ENCODE measurements around the gene TBC1D1.

Gene TBC1D1

GRCh38 chr4:38009949-38010348 is 119.1 kb downstream of the TBC1D1 start:
- TF ChIP-seq CTCF (conservative IDR thresholded peaks at IDR 0.05) (no peak), ZFX (IDR thresholded peaks at IDR 0.05) (no peak)

GRCh38 chr4:38011511-38012162 is 120.8 kb downstream of the TBC1D1 start:
- no peak overlapping the region for H3K27ac ChIP-seq
- no peak for TF ChIP-seq ZFX (IDR thresholded peaks at IDR 0.05)
- TF ChIP-seq CTCF (conservative IDR thresholded peaks at IDR 0.05), result no peak

More at GRCh38 chr4:38009949-38010348, 119.1 kb downstream of the TBC1D1 start:
- H3K27ac ChIP-seq, result peak overlapping the region; percentile 78

GRCh38 chr4:38013461-38014366 is 122.8 kb downstream of the TBC1D1 start:
- no peak for TF ChIP-seq CTCF (conservative IDR thresholded peaks at IDR 0.05)
- no peak for TF ChIP-seq ZFX (IDR thresholded peaks at IDR 0.05)
- peak overlapping the region; percentile 42 for H3K27ac ChIP-seq

- peak overlapping the region; percentile 42 for H3K27ac ChIP-seq
- TF ChIP-seq CTCF (conservative IDR thresholded peaks at IDR 0.05) (no peak), ZFX (IDR thresholded peaks at IDR 0.05) (no peak)
Measured at GRCh38 chr4:38014421-38014852, 123.6 kb downstream of the TBC1D1 start.

- H3K27ac ChIP-seq, result no peak overlapping the region
- no peak for TF ChIP-seq ZFX (IDR thresholded peaks at IDR 0.05)
Measured at GRCh38 chr4:38015886-38016515, 125.1 kb downstream of the TBC1D1 start.

GRCh38 chr4:38016698-38017097 is 125.8 kb downstream of the TBC1D1 start:
- TF ChIP-seq CTCF (conservative IDR thresholded peaks at IDR 0.05) (no peak), ZFX (IDR thresholded peaks at IDR 0.05) (no peak)
- H3K27ac ChIP-seq, result no peak overlapping the region

- no peak overlapping the region for H3K27ac ChIP-seq
- TF ChIP-seq CTCF (conservative IDR thresholded peaks at IDR 0.05) (no peak), ZFX (IDR thresholded peaks at IDR 0.05) (no peak)
Measured at GRCh38 chr4:38017609-38018008, 126.7 kb downstream of the TBC1D1 start.
